Chondrocyte (in vitro differentiated cells): ENCODE results near the gene TAS2R50. TPM values are rescaled to one million over a fixed set of nuclear protein-coding genes. Genes with fewer than 3 reads are reported as not detected.

Experiments used
- DNase-seq: peaks from one replicate; pipeline ENCODE4 v3.0.0; 2021; ENCODE audit warnings: mixed read lengths, low spot score
- H3K27ac Mint-ChIP-seq: one replicate; pipeline ENCODE4 v1.8.0; 2021; ENCODE audit warnings: mild to moderate bottlenecking, moderate library complexity, mixed read lengths; ENCODE audit not compliant: unreplicated experiment
- H3K27me3 Mint-ChIP-seq: 2 replicates; pipeline ENCODE4 v1.8.0; 2021; ENCODE audit warnings: low read depth, mixed read lengths
- H3K36me3 Mint-ChIP-seq: 2 replicates; pipeline ENCODE4 v1.8.0; 2021; ENCODE audit warnings: low read depth, mixed read lengths
- H3K4me1 Mint-ChIP-seq: 2 replicates; pipeline ENCODE4 v1.8.0; 2021; ENCODE audit warnings: low read depth, mild to moderate bottlenecking, mixed read lengths
- H3K4me3 Mint-ChIP-seq: one replicate; pipeline ENCODE4 v1.8.0; 2021; ENCODE audit warnings: mild to moderate bottlenecking, moderate library complexity, mixed read lengths; ENCODE audit not compliant: unreplicated experiment
- H3K9me3 Mint-ChIP-seq: 2 replicates; pipeline ENCODE4 v1.8.0; 2021; ENCODE audit warnings: low read depth, mixed read lengths
- total RNA-seq: library from RNA; stranded (reverse); gene quantifications from 3 replicates; pipeline ENCODE4 v1.2.1, GENCODE V29; 2021
- TF ChIP-seq, protein P1 (sequence below): fragments of 200-600 bp; sonication (generic); IDR thresholded peaks from 2 replicates; pipeline ENCODE4 v1.5.0; 2021; ENCODE audit warnings: antibody characterized with exemption, mild to moderate bottlenecking, moderate library complexity

TAS2R50 gene
- total RNA-seq, 1 donor from 2014 or later = 0.95 TPM

DNA sequence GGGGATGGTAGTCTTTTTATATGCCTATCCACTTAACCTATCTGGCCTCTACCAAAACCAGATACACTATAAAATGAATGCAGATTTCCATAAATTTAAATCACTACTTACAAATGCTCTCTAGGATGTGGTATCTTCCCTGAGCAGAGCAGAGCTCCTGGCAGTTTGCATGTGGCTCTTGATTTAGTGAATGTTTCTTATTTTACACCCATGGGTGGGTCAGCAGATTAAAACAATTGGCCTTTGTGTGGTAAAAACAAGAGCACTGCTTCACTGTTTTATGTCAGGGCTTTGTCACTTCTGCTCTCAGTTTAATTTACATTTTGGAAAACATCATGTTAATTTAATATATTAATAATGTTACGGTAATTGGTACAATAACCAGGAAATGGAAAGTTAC is 30.2 kb upstream of the TAS2R50 start:
- H3K27ac Mint-ChIP-seq = no peak overlapping the region
- no peaks in the 10 kb centered on the region for H3K4me1 Mint-ChIP-seq
- no peak overlapping the region for H3K4me3 Mint-ChIP-seq
- H3K27me3 Mint-ChIP-seq = no peaks in the 10 kb centered on the region
- TF ChIP-seq, protein P1, sequence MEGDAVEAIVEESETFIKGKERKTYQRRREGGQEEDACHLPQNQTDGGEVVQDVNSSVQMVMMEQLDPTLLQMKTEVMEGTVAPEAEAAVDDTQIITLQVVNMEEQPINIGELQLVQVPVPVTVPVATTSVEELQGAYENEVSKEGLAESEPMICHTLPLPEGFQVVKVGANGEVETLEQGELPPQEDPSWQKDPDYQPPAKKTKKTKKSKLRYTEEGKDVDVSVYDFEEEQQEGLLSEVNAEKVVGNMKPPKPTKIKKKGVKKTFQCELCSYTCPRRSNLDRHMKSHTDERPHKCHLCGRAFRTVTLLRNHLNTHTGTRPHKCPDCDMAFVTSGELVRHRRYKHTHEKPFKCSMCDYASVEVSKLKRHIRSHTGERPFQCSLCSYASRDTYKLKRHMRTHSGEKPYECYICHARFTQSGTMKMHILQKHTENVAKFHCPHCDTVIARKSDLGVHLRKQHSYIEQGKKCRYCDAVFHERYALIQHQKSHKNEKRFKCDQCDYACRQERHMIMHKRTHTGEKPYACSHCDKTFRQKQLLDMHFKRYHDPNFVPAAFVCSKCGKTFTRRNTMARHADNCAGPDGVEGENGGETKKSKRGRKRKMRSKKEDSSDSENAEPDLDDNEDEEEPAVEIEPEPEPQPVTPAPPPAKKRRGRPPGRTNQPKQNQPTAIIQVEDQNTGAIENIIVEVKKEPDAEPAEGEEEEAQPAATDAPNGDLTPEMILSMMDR = no peak
- no peak for DNase-seq
- H3K9me3 Mint-ChIP-seq = no peaks in the 10 kb centered on the region
- no peaks in the 10 kb centered on the region for H3K36me3 Mint-ChIP-seq

DNA sequence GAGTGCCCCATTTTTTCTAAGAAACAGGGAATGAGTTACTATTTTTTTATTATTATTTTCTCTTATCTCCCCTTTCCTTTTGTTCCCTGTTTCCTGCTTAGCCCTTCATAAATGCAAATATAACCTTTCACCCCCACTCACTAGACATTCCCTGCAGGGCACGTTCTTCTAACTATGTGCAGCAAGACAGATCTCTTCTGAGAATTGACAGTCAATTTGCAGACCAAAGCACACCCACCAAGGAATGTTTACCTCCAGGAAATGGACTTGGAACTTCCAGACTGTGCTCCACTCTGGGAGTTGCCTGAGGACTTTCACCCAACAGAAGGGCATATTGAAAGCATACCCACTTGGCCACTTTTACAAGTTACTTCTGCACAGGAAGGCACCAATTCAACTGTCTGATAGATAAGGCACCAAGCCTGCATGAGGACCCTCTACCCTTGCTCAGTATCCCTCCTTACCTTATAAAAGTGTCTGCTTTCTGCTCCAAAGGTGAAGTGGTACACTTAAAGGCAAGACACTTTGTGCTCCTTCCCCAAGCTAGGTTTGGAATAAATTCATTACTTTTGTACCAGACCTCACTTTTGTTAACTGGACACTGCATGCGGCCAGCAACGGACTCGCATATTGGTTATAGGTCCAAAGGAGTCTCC is 29.2 kb upstream of the TAS2R50 start:
- no peaks in the 10 kb centered on the region for H3K9me3 Mint-ChIP-seq
- H3K36me3 Mint-ChIP-seq = no peaks in the 10 kb centered on the region
- H3K27me3 Mint-ChIP-seq = no peaks in the 10 kb centered on the region
- DNase-seq = no peak
- no peaks in the 10 kb centered on the region for H3K4me1 Mint-ChIP-seq
- H3K4me3 Mint-ChIP-seq = no peak overlapping the region
- TF ChIP-seq, protein P1 = no peak
- H3K27ac Mint-ChIP-seq = no peak overlapping the region

DNA sequence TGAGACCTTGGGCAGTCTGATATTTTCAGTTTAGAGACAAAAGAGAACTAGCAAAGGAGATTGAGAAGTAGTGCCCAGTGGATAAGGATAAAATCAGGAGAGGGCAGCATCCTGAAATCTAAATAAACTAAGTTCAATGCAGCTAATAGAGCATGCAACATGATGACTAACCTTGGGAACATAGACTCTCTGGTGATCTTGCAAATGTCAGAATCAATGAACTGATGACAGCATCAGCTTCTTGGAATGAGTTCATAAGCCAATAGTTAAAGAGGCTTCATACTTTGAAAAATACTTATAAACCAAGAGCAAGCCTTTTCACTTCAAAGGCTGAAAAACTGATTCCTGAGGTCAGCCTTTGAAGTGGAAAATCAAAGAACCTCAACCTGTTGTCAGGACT is 27.5 kb upstream of the TAS2R50 start:
- H3K4me3 Mint-ChIP-seq = no peak overlapping the region
- no peak overlapping the region for H3K27ac Mint-ChIP-seq
- H3K36me3 Mint-ChIP-seq = no peaks in the 10 kb centered on the region
- no peaks in the 10 kb centered on the region for H3K4me1 Mint-ChIP-seq
- DNase-seq = no peak
- H3K27me3 Mint-ChIP-seq = no peaks in the 10 kb centered on the region
- TF ChIP-seq, protein P1 = no peak
- no peaks in the 10 kb centered on the region for H3K9me3 Mint-ChIP-seq

DNA sequence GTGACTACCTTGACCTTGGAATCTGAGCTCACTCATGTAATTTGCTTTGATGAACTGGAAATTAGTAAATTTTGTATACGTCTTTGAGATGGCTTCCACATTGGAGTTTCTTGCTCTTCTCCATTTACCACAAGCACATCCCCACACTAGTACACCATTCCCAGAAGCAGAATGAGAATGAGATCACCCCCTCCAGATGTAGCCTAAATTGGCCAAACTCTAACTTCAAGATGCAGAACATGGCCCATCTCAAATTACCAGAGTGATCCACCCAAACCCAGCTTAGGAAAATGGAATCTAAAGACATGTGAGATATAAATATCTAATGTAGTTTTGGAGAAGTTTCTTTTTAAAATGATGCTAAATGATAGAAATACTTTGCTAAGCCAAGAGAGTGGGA is 20.9 kb upstream of the TAS2R50 start:
- no peak overlapping the region for H3K4me3 Mint-ChIP-seq
- no peaks in the 10 kb centered on the region for H3K4me1 Mint-ChIP-seq
- no peaks in the 10 kb centered on the region for H3K27me3 Mint-ChIP-seq
- H3K36me3 Mint-ChIP-seq = no peaks in the 10 kb centered on the region
- TF ChIP-seq, protein P1 = no peak
- H3K27ac Mint-ChIP-seq = no peak overlapping the region
- H3K9me3 Mint-ChIP-seq = no peaks in the 10 kb centered on the region
- no peak for DNase-seq

DNA sequence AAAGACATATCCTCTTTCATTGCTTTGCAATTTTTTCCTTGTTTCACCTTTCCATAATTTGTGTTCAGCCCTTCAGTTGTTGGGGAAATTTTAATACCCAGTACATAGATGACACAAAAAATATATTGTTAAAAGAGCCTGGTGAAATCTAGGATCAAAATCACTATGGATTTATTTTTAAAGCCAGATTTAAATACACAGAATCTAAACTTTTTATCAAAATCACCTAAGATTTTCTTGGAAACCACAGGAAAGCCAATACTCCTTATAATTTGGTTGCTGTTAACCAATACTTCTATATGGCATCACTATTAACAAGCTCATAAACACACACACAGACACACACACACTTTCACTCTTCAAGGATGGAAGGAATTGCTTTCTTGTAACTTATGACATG is 11.5 kb upstream of the TAS2R50 start, which contains the start of gene TAS2R20:
TAS2R20 (minus strand) TSS at position 101 of the 400 bp plus-strand sequence. CDS start 429 bp downstream, outside the sequence.
- Mint-ChIP-seq H3K27ac (no peak within 1 kb of the TSS), H3K4me1 (no peaks in the 10 kb centered on the region), H3K36me3 (peaks cover 10% of the 10 kb centered on the region), H3K27me3 (no peaks in the 10 kb centered on the region), H3K4me3 (no peak within 1 kb of the TSS), H3K9me3 (peaks cover 4% of the 10 kb centered on the region)
- DNase-seq = no peak
- TF ChIP-seq, protein P1 = no peak
